Tibial artery (tissue), 4 donors: ENCODE data around the gene MITF.

Experiments
- DNase-seq, 2 donors: peaks; one replicate each; pipeline ENCODE4 v3.0.0-alpha.2; 2019
- H3K27ac ChIP-seq, 2 donors: fragments of 200-600 bp; sonication (generic) in 1 of 2; 1 replicate in 1 of 2; 2 replicates in 1 of 2; pipeline ENCODE4 v1.5.1; 2018 to 2019; ENCODE audit warnings: mild to moderate bottlenecking in 1 of 2
- H3K27me3 ChIP-seq, 2 donors: fragments of 200-600 bp; sonication (generic) in 1 of 2; one replicate each; pipeline versions ENCODE4 v1.5.1 to v1.6.0; 2016 to 2019
- H3K36me3 ChIP-seq, 3 donors: fragments of 200-600 bp; sonication (generic) in 2 of 3; one replicate each; pipeline ENCODE4 v1.5.1; 2016 to 2019; ENCODE audit warnings: mild to moderate bottlenecking in 2 of 3
- H3K4me1 ChIP-seq, 4 donors: fragments of 200-600 bp; sonication (generic) in 2 of 4; 1 replicate in 3 of 4; 2 replicates in 1 of 4; pipeline ENCODE4 v1.5.1; 2016 to 2019
- H3K4me3 ChIP-seq, 2 donors: fragments of 200-600 bp; sonication (generic) in 1 of 2; 1 replicate in 1 of 2; 2 replicates in 1 of 2; pipeline ENCODE4 v1.5.1; 2018 to 2019; ENCODE audit warnings: mild to moderate bottlenecking in 2 of 2
- H3K9me3 ChIP-seq, 3 donors: fragments of 200-600 bp; sonication (generic) in 1 of 3; one replicate each; pipeline ENCODE4 v1.5.1; 2016 to 2019
- CTCF ChIP-seq, 2 experiments: fragments of 200-600 bp in 1 of 2; fragments of 450-650 bp in 1 of 2; IDR thresholded peaks; one replicate each; pipeline ENCODE4 v1.5.1; 2017 to 2019; ENCODE audit warnings: antibody characterized with exemption in 2 of 2, mild to moderate bottlenecking in 1 of 2, moderate library complexity in 1 of 2
- intact Hi-C: fragments of 100-400 bp; cut with DNase I; formaldehyde crosslinking; loops from one replicate; pipeline ENCODE4 v1.15.0; 2023; ENCODE audit warnings: low total_unique reads

MITF gene

GRCh38 chr3:69777582-69777967 is 38.3 kb downstream of the MITF start:
- DNase-seq, result no peak
- Histone ChIP-seq H3K9me3 (no peaks in the 10 kb centered on the region), H3K4me1 (peaks cover 0 to 42% (median 9%) of the 10 kb centered on the region in 4 donors), H3K27ac (no peak overlapping the region), H3K27me3 (no peaks in the 10 kb centered on the region), H3K4me3 (no peak overlapping the region), H3K36me3 (no peaks in the 10 kb centered on the region)
- no peak for TF ChIP-seq CTCF (IDR thresholded peaks at IDR 0.05)
- intact Hi-C loops, result no loop called here

- TF ChIP-seq CTCF (IDR thresholded peaks at IDR 0.05), result no peak
- no peaks in the 10 kb centered on the region for H3K9me3 ChIP-seq
- H3K27ac ChIP-seq, result no peak overlapping the region
- H3K27me3 ChIP-seq, result no peaks in the 10 kb centered on the region
- intact Hi-C loops, result no loop called here
- peaks cover 0 to 39% (median 13%) of the 10 kb centered on the region in 4 donors for H3K4me1 ChIP-seq
- no peak for DNase-seq
- H3K4me3 ChIP-seq, result no peak overlapping the region
- H3K36me3 ChIP-seq, result no peaks in the 10 kb centered on the region
These were observed 42.3 kb downstream of the MITF start for GRCh38 chr3:69781593-69781992.

GRCh38 chr3:69784954-69785514 is 45.8 kb downstream of the MITF start:
- no peak for TF ChIP-seq CTCF (IDR thresholded peaks at IDR 0.05)
- Histone ChIP-seq H3K4me1 (peaks cover 0 to 46% (median 24%) of the 10 kb centered on the region in 4 donors), H3K36me3 (no peaks in the 10 kb centered on the region), H3K27ac (peak overlapping the region; percentile 38 to 47), H3K9me3 (no peaks in the 10 kb centered on the region), H3K4me3 (no peak overlapping the region), H3K27me3 (no peaks in the 10 kb centered on the region)
- DNase-seq, result peak; percentile 65 to 87
- intact Hi-C loops, result loop anchor here (5.0 kb wide), 1 partner anchor 43 kb away; no protein-coding TSS in a partner anchor

- no peak overlapping the region for H3K27ac ChIP-seq
- intact Hi-C loops, result loop anchor here (5.0 kb wide), 1 partner anchor 44 kb away; no protein-coding TSS in a partner anchor
- peaks cover 0 to 54% (median 28%) of the 10 kb centered on the region in 4 donors for H3K4me1 ChIP-seq
These were observed 46.6 kb downstream of the MITF start for GRCh38 chr3:69785769-69786320.

GRCh38 chr3:69786854-69787253 is 47.6 kb downstream of the MITF start:
- Histone ChIP-seq H3K9me3 (no peaks in the 10 kb centered on the region), H3K27ac (peak overlapping the region in 1 of 2 donors; percentile 32), H3K4me1 (peaks cover 0 to 64% (median 36%) of the 10 kb centered on the region in 4 donors), H3K36me3 (no peaks in the 10 kb centered on the region), H3K4me3 (no peak overlapping the region), H3K27me3 (no peaks in the 10 kb centered on the region)
- DNase-seq, result no peak
- TF ChIP-seq CTCF (IDR thresholded peaks at IDR 0.05), result no peak
- intact Hi-C loops, result loop anchor here (5.0 kb wide), 1 partner anchor 45 kb away; no protein-coding TSS in a partner anchor

More at GRCh38 chr3:69785769-69786320, 46.6 kb downstream of the MITF start:
- DNase-seq, result no peak
- Histone ChIP-seq H3K4me3 (no peak overlapping the region), H3K9me3 (no peaks in the 10 kb centered on the region), H3K36me3 (no peaks in the 10 kb centered on the region), H3K27me3 (no peaks in the 10 kb centered on the region)
- TF ChIP-seq CTCF (IDR thresholded peaks at IDR 0.05), result no peak
